ENCODE measurements around the gene P3H4. TPM values are rescaled to one million over a fixed set of nuclear protein-coding genes. Genes with fewer than 3 reads are reported as not detected.

Gene P3H4
- total RNA-seq, 1 experiment from 2014 or later = 58.9 TPM

- no peak for TF ChIP-seq SIN3A (IDR thresholded peaks at IDR 0.05; ENCODE audit: borderline replicate concordance, insufficient read depth, low read depth, low read length)
- TF ChIP-seq CTCF (IDR thresholded peaks at IDR 0.05) = no peak
- no peak for TF ChIP-seq REST (IDR thresholded peaks at IDR 0.05; ENCODE audit: insufficient read depth in 1 of 2, low read depth in 2 of 2, low read length in 1 of 2)
- no peak for TF ChIP-seq POLR2AphosphoS5 (IDR thresholded peaks at IDR 0.05; ENCODE audit: low read depth, low read length)
- TF ChIP-seq TCF7L2 (IDR thresholded peaks at IDR 0.05; ENCODE audit: low read depth, low read length) = no peak
- intact Hi-C loops (cut with micrococcal nuclease; ENCODE audit: unreplicated experiment) = no loop called here
- ATAC-seq (no peak), DNase-seq (ENCODE audit: low read depth, low spot score) (no peak)
- Histone ChIP-seq H3K9me3 (ENCODE audit: control insufficient read depth, insufficient read depth, low read depth, low read length) (no peaks in the 10 kb centered on the region), H3K27me3 (ENCODE audit: control insufficient read depth, insufficient read depth, low read length) (no peaks in the 10 kb centered on the region), H3K4me1 (ENCODE audit: control insufficient read depth, insufficient read depth, low read length) (peaks cover 50% of the 10 kb centered on the region), H3K4me3 (ENCODE audit: low read depth in 2 of 2, low read length in 2 of 2) (no peak overlapping the region), H3K36me3 (ENCODE audit: control insufficient read depth, insufficient read depth, low read length) (peaks cover 4% of the 10 kb centered on the region; the same call in 1 of the 2 replicates), H3K27ac (ENCODE audit: low read length) (peak overlapping the region; percentile 55)
- in situ Hi-C loops (cut with HindIII; ENCODE audit: low pct_unique_long_range_greater_than_20kb, low sequenced_read_pairs) = no loop called here
- no TSS peak for BruUV-seq (replicated peaks)
- CTCF ChIA-PET = interaction anchor here (1.3 to 1.6 kb wide), 2 partner anchors 14 kb away, joined by 3 to 7 read pairs; partner anchors contain the start of gene JUP
- POLR2A ChIA-PET = interaction anchor here (0.9 kb wide), 1 partner anchor 10 kb away, joined by 3 read pairs; no protein-coding TSS in a partner anchor
These were observed 39.1 kb downstream of the P3H4 start for GRCh38 chr17:41772586-41773189.

- H3K9me3 ChIP-seq (ENCODE audit: control insufficient read depth, insufficient read depth, low read depth, low read length) = no peaks in the 10 kb centered on the region
- peak overlapping the region; percentile 18; the same call in 1 of the 2 replicates for H3K27ac ChIP-seq (ENCODE audit: low read length)
- intact Hi-C loops (cut with micrococcal nuclease; ENCODE audit: unreplicated experiment) (no loop called here), in situ Hi-C loops (cut with HindIII; ENCODE audit: low pct_unique_long_range_greater_than_20kb, low sequenced_read_pairs) (no loop called here)
- no peak for ATAC-seq
- DNase-seq (ENCODE audit: low read depth, low spot score) = no peak
- CTCF ChIA-PET = interaction anchor here (1.3 kb wide), 1 partner anchor 14 kb away, joined by 3 read pairs; the partner anchor contains the start of gene JUP
- POLR2A ChIA-PET = no interaction called here
- no peak overlapping the region for H3K4me3 ChIP-seq (ENCODE audit: low read depth in 2 of 2, low read length in 2 of 2)
- H3K36me3 ChIP-seq (ENCODE audit: control insufficient read depth, insufficient read depth, low read length) = peaks cover 5% of the 10 kb centered on the region; the same call in 1 of the 2 replicates
- no peak for TF ChIP-seq TCF7L2 (IDR thresholded peaks at IDR 0.05; ENCODE audit: low read depth, low read length)
- TF ChIP-seq CTCF (IDR thresholded peaks at IDR 0.05) = no peak
- TF ChIP-seq REST (IDR thresholded peaks at IDR 0.05; ENCODE audit: insufficient read depth in 1 of 2, low read depth in 2 of 2, low read length in 1 of 2) = no peak
- TF ChIP-seq SIN3A (IDR thresholded peaks at IDR 0.05; ENCODE audit: borderline replicate concordance, insufficient read depth, low read depth, low read length) = no peak
- TF ChIP-seq POLR2AphosphoS5 (IDR thresholded peaks at IDR 0.05; ENCODE audit: low read depth, low read length) = no peak
- no peaks in the 10 kb centered on the region for H3K27me3 ChIP-seq (ENCODE audit: control insufficient read depth, insufficient read depth, low read length)
- BruUV-seq (replicated peaks) = no TSS peak
- peaks cover 46% of the 10 kb centered on the region for H3K4me1 ChIP-seq (ENCODE audit: control insufficient read depth, insufficient read depth, low read length)
These were observed 39.5 kb downstream of the P3H4 start for GRCh38 chr17:41772218-41772585.
